ENCODE results near the gene SYT11.

DNA sequence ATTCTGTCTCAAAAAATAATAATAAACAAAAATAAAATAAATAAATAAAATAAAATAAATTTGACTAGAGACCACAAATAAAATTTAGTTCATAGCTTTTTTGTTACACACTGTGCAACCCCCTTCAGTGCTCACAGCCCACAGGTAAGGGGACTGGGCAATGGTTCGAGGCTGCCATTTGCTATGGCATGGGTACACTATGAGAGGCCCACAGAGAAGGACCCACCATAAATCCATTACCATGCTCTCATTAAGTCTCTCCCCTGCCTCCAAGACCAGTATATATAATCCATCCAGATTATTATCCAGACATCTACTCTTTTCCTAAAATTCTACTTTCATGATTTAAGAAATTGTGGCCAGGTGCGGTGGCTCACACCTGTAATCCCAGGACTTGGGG, 60.4 kb downstream of the SYT11 start:
- TF ChIP-seq CTCF (IDR thresholded peaks at IDR 0.05) = no peak
- TF ChIP-seq POLR2A (IDR thresholded peaks at IDR 0.05) = no peak

All from lower leg skin (tissue), 3 donors.